Thyroid gland (tissue), 4 donors: ENCODE measurements around the gene COL23A1. TPM values are rescaled to one million over a fixed set of nuclear protein-coding genes. Genes with fewer than 3 reads are reported as not detected.
A peak's percentile ranks its signal among the peaks of the same experiment; 100 is the strongest.

Experiments
- DNase-seq, 2 donors: peaks; one replicate each; pipeline ENCODE4 v3.0.0-alpha.2; 2019
- H3K27ac ChIP-seq, 3 donors: fragments of 200-600 bp; sonication (generic); 1 replicate in 2 of 3; 2 replicates in 1 of 3; pipeline ENCODE4 v1.5.1; 2016 to 2019; ENCODE audit warnings: mild to moderate bottlenecking in 1 of 3, moderate library complexity in 1 of 3
- H3K27me3 ChIP-seq: fragments of 200-600 bp; sonication (generic); one replicate; pipeline ENCODE4 v1.5.1; 2019
- H3K36me3 ChIP-seq, 2 donors: fragments of 200-600 bp; sonication (generic); one replicate each; pipeline ENCODE4 v1.5.1; 2016 to 2019
- H3K4me1 ChIP-seq, 2 donors: fragments of 200-600 bp; sonication (generic); one replicate each; pipeline ENCODE4 v1.5.1; 2017 to 2019
- H3K4me3 ChIP-seq, 3 donors: fragments of 200-600 bp; sonication (generic); replicated peaks in 1 of 3; 1 replicate in 2 of 3; 2 replicates in 1 of 3; pipeline ENCODE4 v1.5.1; 2016; ENCODE audit warnings: mild to moderate bottlenecking in 1 of 3
- H3K9me3 ChIP-seq: fragments of 200-600 bp; sonication (generic); one replicate; pipeline ENCODE4 v1.5.1; 2017
- CTCF ChIP-seq, 6 experiments: fragments of 200-600 bp in 3 of 6; fragments of 450-650 bp in 3 of 6; sonication (generic) in 3 of 6; IDR thresholded peaks; one replicate each; pipeline ENCODE4 v1.5.1; 2016 to 2019; ENCODE audit warnings: antibody characterized with exemption in 6 of 6, mild to moderate bottlenecking in 2 of 6, inconsistent platforms in 1 of 6, moderate library complexity in 1 of 6
- POLR2A ChIP-seq, 2 donors: fragments of 450-650 bp; IDR thresholded peaks; one replicate each; pipeline ENCODE4 v1.6.1; 2017; ENCODE audit warnings: antibody characterized with exemption in 2 of 2, mild to moderate bottlenecking in 2 of 2, moderate library complexity in 1 of 2
- WGBS, 2 donors: methylation state at CpG; one replicate each; pipeline ENCODE4 v1.1.5; 2017; 5-methylcytosine and 5-hydroxymethylcytosine counted together
- intact Hi-C: fragments of 100-400 bp; cut with DNase I; formaldehyde crosslinking; loops from one replicate; pipeline ENCODE4 v1.15.1; 2023
- total RNA-seq, 4 donors: library from RNA; depleted of rRNA; stranded (reverse); fragments of >200 nt; gene quantifications; one replicate each; pipeline ENCODE4 v1.2.3, GENCODE V29; 2016

Gene COL23A1
- total RNA-seq, 4 donors from 2014 or later: 76.6 to 108 (median 95.7) TPM

DNA sequence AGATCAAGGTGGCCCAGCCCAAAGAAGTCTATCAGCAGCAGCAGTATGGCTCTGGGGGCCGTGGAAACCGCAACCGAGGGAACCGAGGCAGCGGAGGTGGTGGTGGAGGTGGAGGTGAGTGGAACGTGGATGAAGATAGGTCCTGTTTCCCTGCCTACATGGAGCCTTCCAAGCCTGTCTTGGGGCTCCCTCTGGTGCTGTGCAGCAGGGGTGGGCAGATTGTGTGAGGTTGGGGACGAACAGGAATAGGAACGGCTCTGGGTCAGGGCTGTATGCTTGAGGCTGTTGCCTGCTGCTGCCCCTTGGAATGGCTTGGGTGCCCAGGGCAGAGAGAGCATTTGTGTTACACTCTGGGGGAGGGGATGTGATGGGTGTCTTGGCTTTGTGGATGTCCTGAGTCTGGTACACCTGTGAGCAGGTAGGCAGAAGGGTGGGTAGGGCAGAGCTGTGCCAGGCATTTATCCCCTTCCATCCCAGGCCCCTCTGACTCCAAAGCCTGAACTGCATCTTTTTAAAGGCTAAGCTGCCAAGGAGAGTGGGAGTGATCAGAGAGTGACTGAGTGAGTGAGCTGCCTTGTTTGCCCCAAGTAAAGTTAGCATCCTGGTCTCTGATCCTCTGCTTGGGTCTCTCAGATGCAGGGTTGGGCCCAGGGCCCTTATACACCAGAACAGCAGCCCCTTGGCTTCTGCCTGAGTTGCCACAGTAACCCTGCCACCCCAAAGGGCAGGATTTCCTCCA lies 380.7 kb downstream of the COL23A1 start:
- Histone ChIP-seq H3K27ac (no peak overlapping the region), H3K9me3 (no peaks in the 10 kb centered on the region), H3K4me3 (no peak overlapping the region), H3K4me1 (peaks cover 21 to 26% of the 10 kb centered on the region in 2 donors), H3K36me3 (peaks cover 61 to 74% of the 10 kb centered on the region in 2 donors), H3K27me3 (no peaks in the 10 kb centered on the region)
- intact Hi-C loops: no loop called here
- TF ChIP-seq CTCF (IDR thresholded peaks at IDR 0.05) (no peak), POLR2A (IDR thresholded peaks at IDR 0.05) (no peak)
- 84 to 96% methylated on average over 8 of the region's 8 CpGs for WGBS, 2 donors
- DNase-seq: no peak

DNA sequence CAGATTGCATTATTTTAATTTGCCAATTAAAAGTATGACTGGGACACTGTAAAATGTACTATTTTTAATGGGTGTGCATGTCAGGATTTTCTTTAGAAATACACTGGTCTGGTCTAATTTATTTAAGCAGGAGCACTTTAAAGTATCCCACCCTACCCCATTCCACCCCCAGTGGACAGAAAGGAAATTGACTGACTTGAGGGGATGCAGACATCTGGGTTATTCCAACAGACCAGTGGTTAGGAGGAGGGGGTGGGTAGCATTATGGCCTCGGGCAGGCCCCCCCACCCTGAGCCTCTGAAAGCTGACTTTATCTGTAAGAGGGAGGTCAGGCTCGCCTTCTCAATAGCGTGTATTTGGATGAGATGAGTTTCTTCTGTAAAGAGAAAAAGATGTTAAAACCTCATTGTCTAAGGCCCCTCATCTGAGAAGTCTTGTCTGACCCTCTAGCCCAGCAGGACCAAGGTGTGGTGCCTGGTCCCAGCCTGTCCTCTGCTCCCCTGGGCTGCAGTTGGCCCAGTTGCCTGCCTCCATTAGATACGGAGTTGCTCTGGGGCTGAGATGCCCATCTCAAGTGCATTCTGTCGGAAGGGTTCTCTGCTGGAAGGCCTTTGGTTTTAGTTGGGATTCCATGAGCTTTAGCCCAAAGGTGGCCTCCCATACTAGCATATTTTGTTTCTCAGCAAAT lies 381.5 kb downstream of the COL23A1 start:
- TF ChIP-seq CTCF (IDR thresholded peaks at IDR 0.05): no peak
- no peak for TF ChIP-seq POLR2A (IDR thresholded peaks at IDR 0.05)
- Histone ChIP-seq H3K4me1 (peaks cover 21 to 26% of the 10 kb centered on the region in 2 donors), H3K4me3 (no peak overlapping the region), H3K27me3 (no peaks in the 10 kb centered on the region), H3K27ac (no peak overlapping the region), H3K9me3 (no peaks in the 10 kb centered on the region), H3K36me3 (peaks cover 61 to 66% of the 10 kb centered on the region in 2 donors)
- no peak for DNase-seq
- intact Hi-C loops: no loop called here
- 74 to 90% methylated on average over 5 of the region's 5 CpGs for WGBS, 2 donors

DNA sequence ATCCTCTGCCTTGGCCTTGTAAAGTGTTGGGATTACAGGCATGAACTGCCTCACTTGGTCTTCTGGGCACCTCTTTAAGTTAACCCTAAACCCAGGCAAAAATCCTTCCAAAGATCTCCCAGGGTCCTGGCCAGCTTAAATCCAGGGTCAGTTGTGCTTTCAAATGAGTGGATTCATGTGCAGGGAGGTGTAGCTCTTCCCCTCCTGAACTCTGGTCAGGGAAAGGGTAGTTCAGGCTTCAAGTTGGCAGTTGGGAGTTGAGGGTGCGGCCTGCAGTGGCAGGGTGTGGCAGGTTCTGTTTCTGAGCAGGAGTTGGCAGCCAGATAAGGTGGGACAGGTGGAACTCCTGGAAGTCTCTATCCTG lies 382.3 kb downstream of the COL23A1 start:
- TF ChIP-seq CTCF (IDR thresholded peaks at IDR 0.05): no peak
- no peak for TF ChIP-seq POLR2A (IDR thresholded peaks at IDR 0.05)
- Histone ChIP-seq H3K9me3 (no peaks in the 10 kb centered on the region), H3K4me1 (peaks cover 21 to 26% of the 10 kb centered on the region in 2 donors), H3K27me3 (no peaks in the 10 kb centered on the region), H3K4me3 (no peak overlapping the region), H3K27ac (peak overlapping the region in 1 of 3 donors; percentile 22), H3K36me3 (peaks cover 55 to 58% of the 10 kb centered on the region in 2 donors)
- intact Hi-C loops: no loop called here
- WGBS, 2 donors: 100% methylated on average over 1 of the region's 1 CpG
- no peak for DNase-seq

- no peaks in the 10 kb centered on the region for H3K9me3 ChIP-seq
- no peak overlapping the region for H3K4me3 ChIP-seq
- 74% methylated on average over 5 of the region's 5 CpGs for WGBS, 2 donors
- peaks cover 49 to 53% of the 10 kb centered on the region in 2 donors for H3K36me3 ChIP-seq
- no peak for TF ChIP-seq POLR2A (IDR thresholded peaks at IDR 0.05)
- TF ChIP-seq CTCF (IDR thresholded peaks at IDR 0.05): no peak
- intact Hi-C loops: no loop called here
- peak overlapping the region in 1 of 3 donors; percentile 22 for H3K27ac ChIP-seq
- DNase-seq: peak; percentile 73 to 78
- no peaks in the 10 kb centered on the region for H3K27me3 ChIP-seq
- peaks cover 21 to 26% of the 10 kb centered on the region in 2 donors for H3K4me1 ChIP-seq
Observed at GRCh38 chr5:178207183-178207916, 382.8 kb downstream of the COL23A1 start.
